ENCODE measurements around the gene TMEM186.
"Not testable (repeated sequence)": the region's sequence is repeated elsewhere in the genome, so short reads cannot be mapped to it uniquely, and the experiment has no call there.

The TMEM186 gene

GRCh38 chr16:8795818-8796217 lies 1.6 kb downstream of the TMEM186 start:
- Histone ChIP-seq H3K36me3 (ENCODE audit: insufficient read depth, low read length) (no peaks in the 10 kb centered on the region), H3K4me3 (ENCODE audit: low read depth, low read length) (no peak overlapping the region; the same call in 1 of the 2 replicates), H3K27me3 (ENCODE audit: insufficient read depth, low read length) (no peaks in the 10 kb centered on the region), H3K4me1 (ENCODE audit: control insufficient read depth, insufficient read depth, low read length, unreplicated experiment) (peaks cover 18% of the 10 kb centered on the region), H2AFZ (ENCODE audit: low read length, unreplicated experiment) (no peak overlapping the region), H3K79me2 (ENCODE audit: control insufficient read depth, insufficient read depth, low read length, unreplicated experiment) (peaks cover 51% of the 10 kb centered on the region), H3K27ac (ENCODE audit: low read depth, low read length) (no peak overlapping the region)

DNA sequence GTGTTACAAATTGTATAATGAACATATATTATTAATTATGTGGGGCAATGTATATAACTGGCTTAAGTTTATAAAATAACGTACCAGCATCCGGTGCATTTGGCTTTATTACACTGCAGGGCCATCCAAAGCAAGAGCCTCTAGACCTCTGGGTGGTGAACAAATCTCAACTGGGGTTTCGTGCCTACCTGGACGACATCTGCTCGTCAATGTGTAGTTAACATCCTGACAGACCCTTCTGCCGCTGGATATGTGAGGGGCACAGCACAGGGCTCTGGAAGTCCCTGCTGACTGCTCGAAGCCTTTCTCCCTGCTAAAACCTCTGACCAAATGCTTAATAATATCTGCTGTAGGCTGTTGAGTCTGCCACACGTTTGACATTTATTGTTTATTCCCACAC lies 2.3 kb downstream of the TMEM186 start:
- Histone ChIP-seq H3K79me2 (ENCODE audit: control insufficient read depth, insufficient read depth, low read length, unreplicated experiment) (peaks cover 44% of the 10 kb centered on the region), H2AFZ (ENCODE audit: low read length, unreplicated experiment) (no peak overlapping the region), H3K4me3 (ENCODE audit: low read depth, low read length) (no peak overlapping the region), H3K36me3 (ENCODE audit: insufficient read depth, low read length) (no peaks in the 10 kb centered on the region), H3K27ac (ENCODE audit: low read depth, low read length) (no peak overlapping the region), H3K27me3 (ENCODE audit: insufficient read depth, low read length) (no peaks in the 10 kb centered on the region), H3K4me1 (ENCODE audit: control insufficient read depth, insufficient read depth, low read length, unreplicated experiment) (peaks cover 18% of the 10 kb centered on the region)

- Histone ChIP-seq H3K36me3 (ENCODE audit: insufficient read depth, low read length) (no peaks in the 10 kb centered on the region), H3K27me3 (ENCODE audit: insufficient read depth, low read length) (peaks cover 2% of the 10 kb centered on the region; the same call in 1 of the 2 replicates), H2AFZ (ENCODE audit: low read length, unreplicated experiment) (no peak overlapping the region), H3K27ac (ENCODE audit: low read depth, low read length) (no peak overlapping the region), H3K4me1 (ENCODE audit: control insufficient read depth, insufficient read depth, low read length, unreplicated experiment) (no peaks in the 10 kb centered on the region), H3K79me2 (ENCODE audit: control insufficient read depth, insufficient read depth, low read length, unreplicated experiment) (no peaks in the 10 kb centered on the region), H3K4me3 (ENCODE audit: low read depth, low read length) (no peak overlapping the region)
Measured at GRCh38 chr16:8788578-8789172, 8.8 kb downstream of the TMEM186 start.

- peaks cover 15% of the 10 kb centered on the region for H3K27me3 ChIP-seq (ENCODE audit: insufficient read depth, low read length)
- H3K27ac ChIP-seq (ENCODE audit: low read depth, low read length): not testable (repeated sequence)
Measured at GRCh38 chr16:8786316-8786715, 11.1 kb downstream of the TMEM186 start.

GRCh38 chr16:8785408-8785807 lies 12.0 kb downstream of the TMEM186 start:
- no peaks in the 10 kb centered on the region for H3K79me2 ChIP-seq (ENCODE audit: control insufficient read depth, insufficient read depth, low read length, unreplicated experiment)
- no peaks in the 10 kb centered on the region for H3K36me3 ChIP-seq (ENCODE audit: insufficient read depth, low read length)
- H3K4me3 ChIP-seq (ENCODE audit: low read depth, low read length): no peak overlapping the region
- H3K4me1 ChIP-seq (ENCODE audit: control insufficient read depth, insufficient read depth, low read length, unreplicated experiment): no peaks in the 10 kb centered on the region
- H3K27me3 ChIP-seq (ENCODE audit: insufficient read depth, low read length): peaks cover 23% of the 10 kb centered on the region
- H3K27ac ChIP-seq (ENCODE audit: low read depth, low read length): no peak overlapping the region
- H2AFZ ChIP-seq (ENCODE audit: low read length, unreplicated experiment): no peak overlapping the region

More at GRCh38 chr16:8786316-8786715, 11.1 kb downstream of the TMEM186 start:
- H2AFZ ChIP-seq (ENCODE audit: low read length, unreplicated experiment); H3K79me2 ChIP-seq (ENCODE audit: control insufficient read depth, insufficient read depth, low read length, unreplicated experiment); H3K4me3 ChIP-seq (ENCODE audit: low read depth, low read length); H3K4me1 ChIP-seq (ENCODE audit: control insufficient read depth, insufficient read depth, low read length, unreplicated experiment); H3K36me3 ChIP-seq (ENCODE audit: insufficient read depth, low read length): not testable (repeated sequence)

DNA sequence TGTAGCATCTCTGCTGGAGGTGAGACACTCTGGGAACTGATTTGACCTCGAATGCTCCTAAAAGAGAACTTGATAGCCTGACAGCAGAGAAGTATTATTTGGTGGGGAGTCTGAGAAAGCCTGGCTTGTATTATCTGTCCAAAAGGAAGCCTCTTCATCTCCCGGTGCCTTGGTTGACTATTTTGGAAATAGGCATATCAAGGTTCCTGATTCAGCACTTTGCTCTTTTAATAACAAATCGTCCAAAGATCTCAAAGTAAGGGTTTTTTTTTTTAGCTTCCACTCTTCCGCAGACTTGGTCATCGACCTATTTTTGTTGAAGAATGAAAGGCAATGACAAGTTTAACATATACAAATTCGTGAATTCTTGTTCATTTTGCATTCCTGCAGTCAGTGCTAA lies 14.8 kb downstream of the TMEM186 start:
- no peaks in the 10 kb centered on the region for H3K4me1 ChIP-seq (ENCODE audit: control insufficient read depth, insufficient read depth, low read length, unreplicated experiment)
- H3K4me3 ChIP-seq (ENCODE audit: low read depth, low read length): no peak overlapping the region
- no peak overlapping the region for H3K27ac ChIP-seq (ENCODE audit: low read depth, low read length)
- H2AFZ ChIP-seq (ENCODE audit: low read length, unreplicated experiment): no peak overlapping the region
- no peaks in the 10 kb centered on the region for H3K36me3 ChIP-seq (ENCODE audit: insufficient read depth, low read length)
- peaks cover 23% of the 10 kb centered on the region for H3K27me3 ChIP-seq (ENCODE audit: insufficient read depth, low read length)
- H3K79me2 ChIP-seq (ENCODE audit: control insufficient read depth, insufficient read depth, low read length, unreplicated experiment): no peaks in the 10 kb centered on the region

DNA sequence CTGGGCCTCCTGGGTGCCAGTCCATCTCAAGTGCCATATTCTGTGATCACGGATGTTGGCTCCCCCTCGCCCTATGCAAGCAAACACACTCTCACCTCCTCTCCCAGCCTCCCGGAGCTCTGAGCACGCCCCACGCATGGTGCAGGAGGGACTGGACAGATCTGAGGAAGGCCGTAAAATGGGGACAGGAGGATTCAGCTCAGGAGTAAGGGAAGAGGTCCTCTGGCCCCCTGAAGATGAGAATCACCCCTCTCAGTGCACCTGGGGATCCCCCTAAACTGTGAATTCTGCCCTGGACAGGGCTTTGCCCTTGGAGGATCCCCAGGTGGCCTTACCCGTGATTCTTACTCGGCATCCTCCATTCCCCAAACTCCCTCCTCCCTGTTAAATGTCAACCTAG lies 15.6 kb downstream of the TMEM186 start:
- peaks cover 23% of the 10 kb centered on the region for H3K27me3 ChIP-seq (ENCODE audit: insufficient read depth, low read length)
- H3K27ac ChIP-seq (ENCODE audit: low read depth, low read length): no peak overlapping the region
- H2AFZ ChIP-seq (ENCODE audit: low read length, unreplicated experiment): no peak overlapping the region
- H3K36me3 ChIP-seq (ENCODE audit: insufficient read depth, low read length): no peaks in the 10 kb centered on the region
- no peak overlapping the region for H3K4me3 ChIP-seq (ENCODE audit: low read depth, low read length)
- no peaks in the 10 kb centered on the region for H3K4me1 ChIP-seq (ENCODE audit: control insufficient read depth, insufficient read depth, low read length, unreplicated experiment)
- H3K79me2 ChIP-seq (ENCODE audit: control insufficient read depth, insufficient read depth, low read length, unreplicated experiment): no peaks in the 10 kb centered on the region

DNA sequence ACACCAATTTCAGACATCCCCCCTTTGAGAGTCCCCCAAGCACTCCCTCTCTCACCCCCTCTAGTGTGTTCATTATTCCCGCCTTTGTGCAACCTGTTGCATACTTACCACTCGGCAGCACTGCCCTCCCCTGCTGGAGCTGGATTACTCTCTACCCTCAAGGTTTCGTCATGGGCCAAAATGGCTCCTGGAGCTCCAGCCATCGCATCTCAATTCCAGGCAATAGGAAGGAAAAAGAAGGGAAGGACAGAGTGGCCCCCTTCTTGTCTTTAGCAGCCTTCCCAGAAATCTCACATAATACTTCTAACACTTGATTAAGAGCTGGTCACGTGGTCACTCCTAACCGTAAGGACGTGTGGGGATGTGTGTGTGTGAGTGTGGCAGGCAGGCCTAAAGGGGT lies 20.2 kb downstream of the TMEM186 start:
- no peak overlapping the region for H2AFZ ChIP-seq (ENCODE audit: low read length, unreplicated experiment)
- no peaks in the 10 kb centered on the region for H3K36me3 ChIP-seq (ENCODE audit: insufficient read depth, low read length)
- no peak overlapping the region for H3K4me3 ChIP-seq (ENCODE audit: low read depth, low read length)
- H3K79me2 ChIP-seq (ENCODE audit: control insufficient read depth, insufficient read depth, low read length, unreplicated experiment): no peaks in the 10 kb centered on the region
- no peak overlapping the region for H3K27ac ChIP-seq (ENCODE audit: low read depth, low read length)
- H3K4me1 ChIP-seq (ENCODE audit: control insufficient read depth, insufficient read depth, low read length, unreplicated experiment): no peaks in the 10 kb centered on the region
- H3K27me3 ChIP-seq (ENCODE audit: insufficient read depth, low read length): peaks cover 12% of the 10 kb centered on the region

GRCh38 chr16:8776129-8776584 lies 21.3 kb downstream of the TMEM186 start:
- Histone ChIP-seq H3K4me3 (ENCODE audit: low read depth, low read length) (no peak overlapping the region), H3K27ac (ENCODE audit: low read depth, low read length) (no peak overlapping the region), H3K36me3 (ENCODE audit: insufficient read depth, low read length) (no peaks in the 10 kb centered on the region), H3K27me3 (ENCODE audit: insufficient read depth, low read length) (peaks cover 6% of the 10 kb centered on the region), H3K79me2 (ENCODE audit: control insufficient read depth, insufficient read depth, low read length, unreplicated experiment) (no peaks in the 10 kb centered on the region), H3K4me1 (ENCODE audit: control insufficient read depth, insufficient read depth, low read length, unreplicated experiment) (no peaks in the 10 kb centered on the region), H2AFZ (ENCODE audit: low read length, unreplicated experiment) (no peak overlapping the region)

DNA sequence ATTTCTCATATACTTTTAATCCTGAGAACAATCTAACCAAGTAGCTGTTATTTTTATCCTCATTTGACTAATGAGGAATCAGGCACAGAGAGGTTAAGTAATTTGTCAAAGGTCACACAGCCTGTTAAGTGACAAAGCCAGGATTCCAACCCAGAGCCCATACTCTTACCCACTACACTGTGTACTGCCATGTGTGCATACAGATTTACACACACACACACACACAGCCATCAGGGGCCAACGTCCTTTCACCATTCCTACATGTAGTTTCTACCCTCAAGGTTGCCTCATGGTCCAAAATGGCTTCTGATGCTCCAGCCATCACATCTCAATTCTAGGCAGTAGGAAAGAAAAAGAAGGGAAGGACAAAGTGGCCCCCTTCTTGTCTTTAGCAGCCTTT lies 22.1 kb downstream of the TMEM186 start:
- H3K27ac ChIP-seq (ENCODE audit: low read depth, low read length): no peak overlapping the region
- H3K27me3 ChIP-seq (ENCODE audit: insufficient read depth, low read length): no peaks in the 10 kb centered on the region
- H3K36me3 ChIP-seq (ENCODE audit: insufficient read depth, low read length): no peaks in the 10 kb centered on the region
- H3K4me1 ChIP-seq (ENCODE audit: control insufficient read depth, insufficient read depth, low read length, unreplicated experiment): no peaks in the 10 kb centered on the region
- no peaks in the 10 kb centered on the region for H3K79me2 ChIP-seq (ENCODE audit: control insufficient read depth, insufficient read depth, low read length, unreplicated experiment)
- H2AFZ ChIP-seq (ENCODE audit: low read length, unreplicated experiment): no peak overlapping the region
- H3K4me3 ChIP-seq (ENCODE audit: low read depth, low read length): no peak overlapping the region

DNA sequence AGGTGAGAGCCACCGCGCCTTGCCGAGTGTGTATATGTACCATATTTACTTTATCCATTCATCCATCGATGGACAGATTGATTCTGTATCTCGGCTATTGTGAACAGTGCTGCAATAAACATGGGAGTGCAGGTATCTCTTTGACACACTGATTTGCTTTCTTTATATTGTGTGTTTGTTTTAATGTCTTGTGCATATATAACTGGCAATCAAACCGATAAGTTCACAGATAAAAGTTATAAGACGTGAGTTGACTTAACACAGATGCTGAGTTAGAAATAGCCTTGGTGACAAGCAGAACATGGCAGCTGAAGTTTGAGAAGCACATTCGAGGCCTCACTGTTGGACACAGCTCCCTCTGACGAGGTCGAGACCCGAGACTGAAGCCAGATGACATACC lies 23.2 kb downstream of the TMEM186 start:
- Histone ChIP-seq H3K36me3 (ENCODE audit: insufficient read depth, low read length) (no peaks in the 10 kb centered on the region), H2AFZ (ENCODE audit: low read length, unreplicated experiment) (no peak overlapping the region), H3K79me2 (ENCODE audit: control insufficient read depth, insufficient read depth, low read length, unreplicated experiment) (no peaks in the 10 kb centered on the region), H3K4me3 (ENCODE audit: low read depth, low read length) (no peak overlapping the region), H3K27ac (ENCODE audit: low read depth, low read length) (no peak overlapping the region), H3K27me3 (ENCODE audit: insufficient read depth, low read length) (no peaks in the 10 kb centered on the region), H3K4me1 (ENCODE audit: control insufficient read depth, insufficient read depth, low read length, unreplicated experiment) (no peaks in the 10 kb centered on the region)
